Measurements from ENCODE around the gene PAK1IP1.
"Not testable (repeated sequence)": the region's sequence is repeated elsewhere in the genome, so short reads cannot be mapped to it uniquely, and the experiment has no call there.

Gene PAK1IP1

GRCh38 chr6:10695086-10695657 is 400 bp downstream of the PAK1IP1 start:
- TF ChIP-seq CTCF (IDR thresholded peaks at IDR 0.05; ENCODE audit: control insufficient read depth, extremely low read depth, insufficient read depth) = no peak
- peak overlapping the region; percentile 94 for H3K4me3 ChIP-seq (ENCODE audit: low read depth, low read length)
- no peak for DNase-seq (ENCODE audit: low read depth)

- DNase-seq (ENCODE audit: low read depth) = no peak
- H3K4me3 ChIP-seq (ENCODE audit: low read depth, low read length) = no peak overlapping the region
- no peak for TF ChIP-seq CTCF (IDR thresholded peaks at IDR 0.05; ENCODE audit: control insufficient read depth, extremely low read depth, insufficient read depth)
Observed at GRCh38 chr6:10696655-10697054, 1.9 kb downstream of the PAK1IP1 start.

- TF ChIP-seq CTCF (IDR thresholded peaks at IDR 0.05; ENCODE audit: control insufficient read depth, extremely low read depth, insufficient read depth) = no peak
- no peak overlapping the region for H3K4me3 ChIP-seq (ENCODE audit: low read depth, low read length)
- DNase-seq (ENCODE audit: low read depth) = no peak
Observed at GRCh38 chr6:10713962-10714361, 19.2 kb downstream of the PAK1IP1 start.

GRCh38 chr6:10719296-10719963 is 24.7 kb downstream of the PAK1IP1 start:
- no peak overlapping the region for H3K4me3 ChIP-seq (ENCODE audit: low read depth, low read length)
- DNase-seq (ENCODE audit: low read depth) = no peak
- no peak for TF ChIP-seq CTCF (IDR thresholded peaks at IDR 0.05; ENCODE audit: control insufficient read depth, extremely low read depth, insufficient read depth)

GRCh38 chr6:10719964-10720264 is 25.1 kb downstream of the PAK1IP1 start:
- no peak overlapping the region for H3K4me3 ChIP-seq (ENCODE audit: low read depth, low read length)
- DNase-seq (ENCODE audit: low read depth) = no peak
- no peak for TF ChIP-seq CTCF (IDR thresholded peaks at IDR 0.05; ENCODE audit: control insufficient read depth, extremely low read depth, insufficient read depth)

- DNase-seq (ENCODE audit: low read depth) = no peak
- no peak for TF ChIP-seq CTCF (IDR thresholded peaks at IDR 0.05; ENCODE audit: control insufficient read depth, extremely low read depth, insufficient read depth)
- H3K4me3 ChIP-seq (ENCODE audit: low read depth, low read length) = no peak overlapping the region
Observed at GRCh38 chr6:10720265-10720959, 25.6 kb downstream of the PAK1IP1 start.

- H3K4me3 ChIP-seq (ENCODE audit: low read depth, low read length); DNase-seq (ENCODE audit: low read depth): not testable (repeated sequence)
Observed at GRCh38 chr6:10720960-10721849, 26.4 kb downstream of the PAK1IP1 start.

All from LNCaP clone FGC (cell line).